SHP77 (cell line): ENCODE data around the gene PCDHGB4.
"Not testable (repeated sequence)": the region's sequence is repeated elsewhere in the genome, so short reads cannot be mapped to it uniquely, and the experiment has no call there.

Source experiments
- DNase-seq, 2 experiments: peaks; one replicate each; lab custom pipeline; 2025; lab: John Stamatoyannopoulos, UW

The PCDHGB4 gene

DNA sequence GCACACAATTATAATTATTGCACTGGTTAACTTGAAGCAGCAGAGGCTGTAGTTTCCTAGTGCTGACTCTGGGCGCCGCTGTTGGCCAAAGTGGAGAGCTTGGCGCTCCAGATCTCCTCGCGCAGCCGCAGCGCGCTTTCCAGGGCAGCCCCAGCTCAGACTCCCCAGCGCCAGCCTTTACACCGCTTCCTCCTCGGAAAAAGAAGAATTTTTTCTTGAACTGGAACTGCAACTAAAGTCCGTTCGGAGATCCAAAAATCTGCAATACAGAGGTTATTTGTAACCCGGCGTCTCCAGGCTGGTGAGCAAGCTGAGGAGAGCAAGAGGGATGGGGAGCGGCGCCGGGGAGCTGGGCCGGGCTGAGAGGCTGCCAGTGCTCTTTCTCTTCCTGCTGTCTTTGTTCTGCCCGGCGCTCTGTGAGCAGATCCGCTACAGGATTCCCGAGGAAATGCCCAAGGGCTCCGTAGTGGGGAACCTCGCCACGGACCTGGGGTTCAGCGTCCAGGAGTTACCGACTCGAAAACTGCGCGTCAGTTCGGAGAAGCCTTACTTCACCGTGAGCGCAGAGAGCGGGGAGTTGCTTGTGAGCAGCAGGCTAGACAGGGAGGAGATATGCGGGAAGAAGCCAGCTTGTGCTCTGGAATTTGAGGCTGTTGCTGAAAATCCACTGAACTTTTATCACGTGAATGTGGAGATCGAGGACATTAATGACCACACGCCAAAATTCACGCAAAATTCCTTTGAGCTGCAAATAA is at the start of gene PCDHGB4:
Gene PCDHGB4, plus strand, starts transcription at position 142 of the 755 bp plus-strand sequence. Its CDS starts 187 bp downstream, at position 329.
- DNase-seq, result not testable (repeated sequence)

DNA sequence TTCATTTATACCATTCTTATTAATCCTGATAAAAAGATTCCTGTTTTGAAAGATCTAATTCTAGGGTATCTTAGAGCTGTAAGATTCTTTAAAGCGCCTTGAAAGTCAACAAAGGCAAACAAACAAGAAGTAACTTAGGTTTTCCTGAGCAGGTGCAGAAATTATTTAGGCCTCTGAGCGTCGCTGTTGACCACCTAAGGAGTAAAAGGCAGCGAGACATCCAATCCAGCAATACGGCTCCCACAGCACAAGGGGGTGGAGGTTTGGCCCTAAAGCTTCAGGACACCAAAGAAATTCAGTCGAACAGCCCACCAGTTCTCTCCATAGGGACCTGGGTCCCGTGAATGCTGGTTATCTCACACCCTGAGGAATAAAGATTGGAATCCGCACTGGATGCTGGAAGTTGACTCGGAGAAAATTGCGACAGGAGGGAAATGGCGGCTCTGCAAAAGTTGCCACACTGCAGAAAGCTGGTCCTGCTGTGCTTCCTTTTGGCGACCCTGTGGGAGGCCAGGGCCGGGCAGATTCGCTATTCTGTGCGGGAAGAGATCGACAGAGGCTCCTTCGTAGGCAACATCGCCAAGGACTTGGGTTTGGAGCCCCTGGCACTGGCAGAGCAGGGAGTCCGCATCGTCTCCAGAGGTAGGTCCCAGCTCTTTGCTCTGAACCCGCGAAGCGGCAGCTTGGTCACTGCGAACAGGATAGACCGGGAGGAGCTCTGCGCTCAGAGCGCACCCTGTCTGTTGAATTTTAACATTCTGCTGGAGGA is 48.8 kb upstream of the PCDHGB4 start, which contains the start of gene PCDHGA2:
Gene PCDHGA2, plus strand, starts transcription at position 223 of the 769 bp plus-strand sequence.
- DNase-seq, result no peak

DNA sequence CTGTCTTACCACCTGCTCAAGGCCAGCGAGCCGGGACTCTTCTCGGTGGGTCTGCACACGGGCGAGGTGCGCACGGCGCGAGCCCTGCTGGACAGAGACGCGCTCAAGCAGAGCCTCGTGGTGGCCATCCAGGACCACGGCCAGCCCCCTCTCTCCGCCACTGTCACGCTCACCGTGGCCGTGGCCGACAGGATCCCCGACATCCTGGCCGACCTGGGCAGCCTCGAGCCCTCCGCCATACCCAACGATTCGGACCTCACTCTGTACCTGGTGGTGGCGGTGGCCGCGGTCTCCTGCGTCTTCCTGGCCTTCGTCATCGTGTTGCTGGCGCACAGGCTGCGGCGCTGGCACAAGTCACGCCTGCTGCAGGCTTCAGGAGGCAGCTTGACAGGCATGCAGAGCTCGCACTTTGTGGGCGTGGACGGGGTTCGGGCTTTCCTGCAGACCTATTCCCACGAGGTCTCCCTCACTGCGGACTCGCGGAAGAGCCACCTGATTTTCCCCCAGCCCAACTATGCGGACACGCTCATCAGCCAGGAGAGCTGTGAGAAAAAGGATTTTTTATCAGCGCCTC is 46.6 kb upstream of the PCDHGB4 start:
- DNase-seq, result not testable (repeated sequence)

DNA sequence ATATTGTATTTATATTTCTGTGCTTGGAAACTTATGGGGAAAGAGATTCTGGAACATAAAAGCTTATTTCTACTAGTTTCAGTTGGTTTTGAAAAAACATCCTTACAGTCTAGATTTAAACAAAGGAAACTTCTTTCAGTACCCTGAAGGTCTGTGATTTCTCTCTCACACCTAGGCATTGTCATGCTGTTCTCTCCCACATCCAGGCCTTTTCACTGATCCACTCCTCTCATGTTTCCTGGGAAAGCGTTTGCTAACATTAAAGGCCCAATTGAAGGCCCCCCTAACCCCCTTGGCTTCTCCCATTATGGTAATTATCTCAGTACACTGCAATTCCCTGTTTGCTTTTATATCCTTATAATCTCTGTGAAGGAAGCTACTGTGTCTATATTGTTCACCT is 44.7 kb upstream of the PCDHGB4 start:
- no peak for DNase-seq

DNA sequence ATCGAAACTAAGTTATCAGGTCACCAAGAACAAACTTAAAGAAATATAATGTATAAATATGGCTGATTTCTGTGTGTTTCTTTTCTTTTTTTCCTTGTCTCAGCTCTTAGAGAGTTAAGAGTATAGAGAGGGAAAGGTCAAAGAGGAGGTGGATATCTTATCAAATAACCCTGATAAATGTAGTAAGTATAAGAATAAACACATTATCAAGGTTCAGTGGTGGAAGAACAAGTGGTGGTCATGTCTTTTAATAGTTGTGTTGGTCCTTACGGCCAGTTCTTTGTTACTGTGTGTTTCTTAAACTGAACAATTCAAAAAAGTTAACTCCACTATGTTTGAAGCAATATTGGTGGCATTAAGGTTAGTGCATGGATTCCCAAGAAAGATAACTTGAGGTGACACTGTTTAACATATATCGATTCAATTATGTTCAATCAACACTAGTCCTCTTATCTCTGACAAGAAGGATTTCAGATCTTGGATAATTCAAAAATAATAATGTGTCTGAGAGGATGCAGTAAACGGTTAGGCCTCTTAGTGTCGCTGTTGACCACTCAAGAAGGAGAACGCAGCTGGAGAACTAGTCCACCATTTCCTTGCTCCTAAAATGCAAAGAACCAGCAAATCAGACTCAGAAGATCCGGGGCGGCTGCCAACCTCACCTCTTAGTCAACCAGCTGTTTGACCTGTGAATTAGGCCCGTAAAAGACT is 44.1 kb upstream of the PCDHGB4 start, which contains the start of gene PCDHGA3:
Gene PCDHGA3, plus strand, starts transcription at position 588 of the 711 bp plus-strand sequence. CDS start 205 bp downstream, outside the sequence.
- no peak for DNase-seq

DNA sequence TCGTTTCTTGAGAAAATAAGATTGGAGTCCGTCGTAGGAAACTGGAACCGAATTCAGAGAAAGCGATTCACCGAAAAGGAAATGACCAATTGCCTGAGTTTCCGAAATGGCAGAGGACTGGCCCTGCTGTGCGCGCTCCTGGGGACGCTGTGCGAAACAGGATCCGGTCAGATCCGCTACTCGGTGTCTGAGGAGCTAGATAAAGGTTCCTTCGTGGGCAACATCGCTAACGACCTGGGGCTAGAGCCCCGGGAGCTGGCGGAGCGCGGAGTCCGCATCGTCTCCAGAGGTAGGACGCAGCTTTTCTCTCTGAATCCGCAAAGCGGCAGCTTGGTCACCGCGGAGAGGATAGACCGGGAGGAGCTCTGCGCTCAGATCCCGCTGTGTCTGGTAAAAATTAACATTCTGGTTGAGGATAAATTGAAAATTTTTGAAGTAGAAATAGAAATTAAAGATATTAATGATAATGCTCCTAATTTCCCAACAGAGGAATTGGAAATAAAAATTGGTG is 43.5 kb upstream of the PCDHGB4 start:
- no peak for DNase-seq

DNA sequence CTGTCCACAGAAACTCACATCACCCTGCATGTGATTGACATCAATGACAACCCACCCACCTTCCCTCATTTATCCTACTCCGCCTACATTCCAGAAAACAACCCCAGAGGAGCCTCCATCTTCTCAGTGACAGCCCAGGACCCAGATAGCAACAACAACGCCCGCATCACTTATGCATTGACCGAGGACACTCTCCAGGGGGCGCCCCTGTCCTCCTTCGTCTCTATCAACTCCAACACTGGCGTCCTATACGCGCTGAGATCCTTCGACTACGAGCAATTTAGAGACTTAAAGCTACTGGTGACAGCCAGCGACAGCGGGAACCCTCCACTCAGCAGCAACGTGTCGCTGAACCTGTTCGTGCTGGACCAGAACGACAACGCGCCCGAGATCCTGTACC is 42.2 kb upstream of the PCDHGB4 start:
- DNase-seq, result no peak

DNA sequence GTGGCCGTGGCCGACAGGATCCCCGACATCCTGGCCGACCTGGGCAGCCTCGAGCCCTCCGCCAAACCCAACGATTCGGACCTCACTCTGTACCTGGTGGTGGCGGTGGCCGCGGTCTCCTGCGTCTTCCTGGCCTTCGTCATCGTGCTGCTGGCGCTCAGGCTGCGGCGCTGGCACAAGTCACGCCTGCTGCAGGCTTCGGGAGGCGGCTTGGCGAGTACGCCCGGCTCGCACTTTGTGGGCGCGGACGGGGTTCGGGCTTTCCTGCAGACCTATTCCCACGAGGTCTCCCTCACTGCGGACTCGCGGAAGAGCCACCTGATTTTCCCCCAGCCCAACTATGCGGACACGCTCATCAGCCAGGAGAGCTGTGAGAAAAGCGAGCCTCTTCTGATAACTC is 41.5 kb upstream of the PCDHGB4 start:
- not testable (repeated sequence) for DNase-seq

DNA sequence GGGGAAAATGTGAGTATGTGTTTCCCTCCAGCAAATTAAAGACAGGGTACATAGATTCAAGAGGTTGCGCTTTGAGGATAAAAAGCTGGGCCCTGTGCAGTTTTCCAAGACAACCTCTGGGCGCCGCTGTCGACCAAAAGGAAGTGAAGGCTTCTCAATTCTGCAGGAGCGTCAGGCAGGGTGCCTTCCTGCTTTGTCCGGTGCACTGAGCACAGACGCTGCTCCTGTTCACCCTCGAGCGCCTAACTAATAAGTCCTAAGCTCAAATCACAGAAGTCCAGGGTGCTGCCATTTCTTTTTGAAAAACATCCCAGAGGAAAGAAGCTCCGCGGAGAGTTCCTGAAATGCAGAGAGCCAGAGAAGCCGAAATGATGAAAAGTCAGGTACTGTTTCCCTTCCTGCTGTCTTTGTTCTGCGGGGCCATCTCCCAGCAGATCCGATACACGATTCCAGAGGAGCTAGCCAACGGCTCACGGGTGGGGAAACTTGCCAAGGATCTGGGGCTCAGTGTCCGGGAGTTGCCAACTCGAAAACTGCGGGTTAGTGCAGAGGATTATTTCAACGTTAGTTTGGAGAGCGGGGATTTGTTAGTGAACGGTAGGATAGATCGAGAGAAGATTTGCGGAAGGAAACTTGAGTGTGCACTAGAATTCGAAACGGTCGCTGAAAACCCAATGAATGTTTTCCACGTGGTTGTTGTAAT is 37.4 kb upstream of the PCDHGB4 start, which contains the start of gene PCDHGB1:
Gene PCDHGB1, plus strand, starts transcription at position 183 of the 703 bp plus-strand sequence. Its CDS starts 162 bp downstream, at position 345.
- peak; percentile 66 to 71 for DNase-seq

DNA sequence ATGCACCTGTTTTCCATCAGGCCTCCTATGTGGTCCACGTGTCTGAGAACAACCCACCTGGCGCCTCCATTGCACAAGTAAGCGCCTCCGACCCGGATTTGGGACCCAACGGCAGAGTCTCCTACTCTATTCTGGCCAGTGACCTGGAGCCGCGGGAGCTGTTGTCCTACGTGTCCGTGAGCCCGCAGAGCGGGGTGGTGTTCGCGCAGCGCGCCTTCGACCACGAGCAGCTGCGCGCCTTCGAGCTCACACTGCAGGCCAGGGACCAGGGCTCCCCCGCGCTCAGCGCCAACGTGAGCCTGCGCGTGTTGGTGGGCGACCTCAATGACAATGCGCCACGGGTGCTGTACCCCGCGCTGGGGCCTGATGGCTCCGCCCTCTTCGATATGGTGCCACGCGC is 35.9 kb upstream of the PCDHGB4 start:
- no peak for DNase-seq

DNA sequence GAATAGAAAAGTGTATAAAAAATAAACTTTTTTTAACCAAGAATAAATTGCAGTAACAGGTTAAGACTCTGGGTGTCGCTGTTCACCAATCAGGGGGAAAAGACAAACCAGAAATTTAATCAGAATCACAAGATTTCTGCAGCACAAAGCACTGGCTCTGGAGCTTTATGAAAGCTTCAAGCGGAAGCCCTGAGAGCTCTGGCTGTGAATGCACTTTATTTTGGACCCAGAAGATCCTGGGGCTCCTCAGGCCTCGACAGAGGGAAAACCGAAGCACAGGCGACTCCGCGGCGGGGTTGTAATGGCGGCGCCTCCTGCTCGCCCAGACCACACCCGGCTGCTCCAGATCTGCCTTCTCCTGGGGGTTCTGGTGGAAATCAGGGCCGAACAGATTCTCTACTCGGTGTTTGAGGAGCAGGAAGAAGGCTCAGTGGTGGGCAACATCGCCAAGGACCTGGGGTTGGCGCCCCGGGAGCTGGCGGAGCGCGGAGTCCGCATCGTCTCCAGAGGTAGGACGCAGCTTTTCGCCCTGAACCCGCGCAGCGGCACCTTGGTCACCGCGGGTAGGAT is 32.5 kb upstream of the PCDHGB4 start, which contains the start of gene PCDHGA4:
Gene PCDHGA4, plus strand, starts transcription at position 122 of the 570 bp plus-strand sequence. Its CDS starts 87 bp downstream, at position 209.
- DNase-seq, result no peak

DNA sequence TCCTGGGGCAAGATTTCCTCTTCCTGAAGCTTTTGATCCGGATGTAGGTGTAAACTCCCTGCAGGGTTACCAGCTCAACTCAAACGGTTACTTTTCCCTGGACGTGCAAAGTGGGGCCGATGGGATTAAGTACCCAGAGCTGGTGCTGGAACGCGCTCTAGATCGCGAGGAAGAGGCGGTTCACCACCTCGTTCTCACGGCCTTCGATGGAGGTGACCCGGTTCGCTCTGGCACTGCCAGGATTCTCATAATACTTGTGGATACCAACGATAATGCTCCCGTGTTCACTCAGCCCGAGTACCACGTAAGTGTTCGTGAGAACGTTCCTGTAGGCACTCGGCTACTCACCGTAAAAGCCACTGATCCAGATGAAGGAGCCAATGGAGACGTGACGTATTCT is 31.9 kb upstream of the PCDHGB4 start:
- no peak for DNase-seq

DNA sequence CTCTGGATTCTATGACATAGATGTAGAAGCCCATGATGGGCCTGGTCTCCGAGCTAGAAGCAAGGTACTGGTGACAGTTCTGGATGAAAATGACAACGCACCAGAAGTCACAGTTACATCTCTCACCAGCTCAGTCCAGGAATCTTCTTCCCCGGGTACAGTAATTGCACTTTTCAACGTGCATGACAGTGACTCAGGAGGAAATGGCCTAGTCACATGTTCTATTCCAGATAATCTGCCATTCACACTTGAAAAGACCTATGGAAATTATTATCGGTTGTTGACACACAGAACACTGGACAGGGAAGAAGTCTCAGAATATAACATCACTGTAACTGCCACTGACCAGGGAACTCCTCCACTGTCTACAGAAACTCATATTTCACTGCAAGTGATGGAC is 31.4 kb upstream of the PCDHGB4 start:
- no peak for DNase-seq

DNA sequence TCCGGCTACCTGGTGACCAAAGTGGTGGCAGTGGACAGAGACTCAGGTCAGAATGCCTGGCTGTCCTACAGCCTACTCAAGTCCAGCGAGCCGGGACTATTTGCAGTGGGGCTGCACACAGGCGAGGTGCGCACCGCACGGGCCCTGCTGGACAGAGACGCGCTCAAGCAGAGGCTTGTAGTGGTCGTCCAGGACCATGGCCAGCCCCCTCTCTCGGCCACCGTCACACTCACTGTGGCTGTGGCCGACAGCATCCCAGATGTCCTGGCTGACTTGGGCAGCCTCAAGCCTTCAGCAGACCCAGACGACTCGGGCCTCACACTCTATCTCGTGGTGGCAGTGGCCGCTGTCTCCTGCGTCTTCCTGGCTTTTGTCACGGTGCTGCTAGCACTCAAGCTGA is 30.5 kb upstream of the PCDHGB4 start:
- DNase-seq, result no peak

DNA sequence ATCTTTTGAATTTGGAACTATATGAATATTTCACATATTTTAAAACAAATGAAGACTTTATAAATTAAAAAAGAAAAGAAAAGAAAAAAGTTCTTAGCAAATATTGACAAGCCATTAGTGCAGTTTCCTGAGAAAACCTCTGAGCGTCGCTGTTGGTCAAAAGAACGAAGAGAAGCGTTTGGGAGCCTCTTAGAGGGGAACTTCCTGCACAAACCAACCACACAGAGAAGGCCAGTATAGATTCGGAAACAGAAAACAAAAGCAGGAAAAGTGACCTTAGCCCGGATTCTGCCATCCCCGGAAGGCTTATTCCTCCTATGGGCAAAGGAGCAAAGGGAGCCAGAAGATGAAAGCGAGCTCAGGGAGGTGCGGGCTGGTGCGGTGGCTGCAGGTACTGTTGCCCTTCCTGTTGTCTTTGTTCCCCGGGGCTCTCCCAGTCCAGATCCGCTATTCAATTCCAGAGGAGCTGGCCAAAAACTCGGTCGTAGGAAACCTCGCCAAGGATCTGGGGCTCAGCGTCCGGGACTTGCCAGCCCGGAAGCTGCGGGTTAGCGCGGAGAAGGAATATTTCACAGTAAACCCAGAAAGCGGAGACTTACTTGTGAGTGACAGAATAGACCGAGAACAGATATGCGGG is 27.6 kb upstream of the PCDHGB4 start, which contains the start of gene PCDHGB2:
Gene PCDHGB2, plus strand, starts transcription at position 205 of the 637 bp plus-strand sequence. Its CDS starts 142 bp downstream, at position 347.
- DNase-seq, result no peak

DNA sequence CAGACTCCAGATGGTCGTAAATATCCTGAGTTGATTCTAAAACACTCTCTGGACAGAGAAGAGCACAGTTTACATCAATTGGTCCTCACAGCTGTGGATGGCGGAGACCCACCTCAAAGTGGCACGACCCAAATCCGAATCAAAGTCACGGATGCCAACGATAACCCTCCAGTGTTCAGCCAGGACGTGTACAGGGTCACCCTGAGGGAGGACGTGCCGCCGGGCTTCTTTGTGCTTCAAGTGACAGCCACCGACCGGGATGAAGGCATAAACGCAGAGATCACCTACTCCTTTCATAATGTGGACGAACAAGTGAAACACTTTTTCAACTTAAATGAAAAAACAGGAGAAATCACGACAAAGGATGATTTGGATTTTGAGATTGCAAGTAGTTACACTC is 26.8 kb upstream of the PCDHGB4 start:
- DNase-seq, result no peak

DNA sequence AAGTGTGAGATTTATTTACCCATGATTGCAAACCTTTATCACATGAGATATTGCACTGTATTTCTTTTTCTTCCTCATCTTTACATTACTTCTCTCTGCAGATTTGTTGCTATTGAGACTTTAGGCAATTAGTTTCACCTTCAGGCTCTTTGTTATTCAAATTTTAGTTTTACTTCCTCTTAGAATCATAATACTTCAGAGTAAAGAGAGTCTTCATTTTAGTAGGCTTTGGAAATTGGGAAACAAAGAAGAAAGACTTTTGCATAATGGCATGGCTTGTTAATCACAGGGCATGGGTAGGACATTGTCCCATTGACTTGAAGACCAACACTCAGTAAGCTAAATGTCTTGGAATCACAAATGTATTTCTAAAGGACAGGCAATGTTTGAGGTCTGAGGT is 24.8 kb upstream of the PCDHGB4 start:
- DNase-seq, result no peak

DNA sequence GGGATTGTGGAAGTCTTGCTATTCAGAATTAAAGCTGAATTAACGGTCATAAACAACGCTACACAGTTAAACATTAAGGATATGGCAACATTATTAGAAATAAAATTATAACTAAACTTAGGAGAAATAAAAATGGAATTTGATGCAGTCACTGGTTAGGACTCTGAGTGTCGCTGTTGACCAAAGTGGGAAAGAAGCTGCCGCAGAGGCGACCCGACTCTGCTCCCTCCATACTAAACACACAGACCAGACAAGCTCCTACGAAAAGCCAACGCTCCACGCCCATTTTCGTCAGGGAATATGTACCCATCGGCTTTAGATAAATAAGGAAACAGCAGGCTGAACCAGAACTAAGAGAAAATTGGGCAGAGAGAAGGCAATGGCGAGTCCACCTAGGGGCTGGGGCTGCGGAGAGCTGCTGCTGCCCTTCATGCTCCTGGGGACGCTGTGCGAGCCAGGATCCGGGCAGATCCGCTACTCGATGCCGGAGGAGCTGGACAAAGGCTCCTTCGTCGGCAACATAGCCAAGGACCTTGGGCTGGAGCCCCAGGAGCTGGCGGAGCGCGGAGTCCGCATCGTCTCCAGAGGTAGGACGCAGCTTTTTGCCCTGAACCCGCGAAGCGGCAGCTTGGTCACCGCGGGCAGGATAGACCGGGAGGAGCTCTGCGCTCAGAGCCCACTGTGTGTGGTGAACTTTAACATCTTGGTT is 23.4 kb upstream of the PCDHGB4 start, which contains the start of gene PCDHGA5:
Gene PCDHGA5, plus strand, starts transcription at position 211 of the 709 bp plus-strand sequence. Its CDS starts 169 bp downstream, at position 380.
- DNase-seq, result no peak
